ENCODE data around the gene NTN3. TPM values are rescaled to one million over a fixed set of nuclear protein-coding genes. Genes with fewer than 3 reads are reported as not detected.

NTN3 gene
- total and polyA plus RNA-seq, 2 of the 8 experiments (the other 6 are each of a cell fraction or from before 2014, with no cell fraction given) = 0.30 to 0.34 TPM

- DNase-seq (ENCODE audit: low read depth in 1 of 2, low spot score in 2 of 2) = no peak
- TF ChIP-seq SUZ12 (IDR thresholded peaks at IDR 0.05; ENCODE audit: low read length) (no peak), CTBP2 (IDR thresholded peaks at IDR 0.05; ENCODE audit: borderline replicate concordance, insufficient read depth, insufficient read length, low read length) (no peak), KDM4A (IDR thresholded peaks at IDR 0.05; ENCODE audit: low read depth, low read length, severe bottlenecking) (no peak), SP4 (IDR thresholded peaks at IDR 0.05; ENCODE audit: low read length) (no peak), GABPA (IDR thresholded peaks at IDR 0.05; ENCODE audit: borderline replicate concordance, insufficient read depth, low read length) (no peak), RFX5 (IDR thresholded peaks at IDR 0.05; ENCODE audit: borderline replicate concordance, low read depth, low read length) (no peak), KDM5A (IDR thresholded peaks at IDR 0.05; ENCODE audit: low read length) (no peak), SIRT6 (IDR thresholded peaks at IDR 0.05; ENCODE audit: low read length) (no peak), ATF2 (IDR thresholded peaks at IDR 0.05; ENCODE audit: low read length) (no peak)
Observed at GRCh38 chr16:2496223-2497115, 25.4 kb downstream of the NTN3 start.

More at GRCh38 chr16:2496223-2497115, 25.4 kb downstream of the NTN3 start:
- Histone ChIP-seq H3K27me3 (replicated peaks in 1 of 4; ENCODE audit: control insufficient read depth in 3 of 4, extremely low read depth in 1 of 4, insufficient read depth in 3 of 4, low read length in 3 of 4) (no peaks in the 10 kb centered on the region; a peak in 1 of 7 replicates), H3K79me2 (ENCODE audit: control insufficient read depth in 1 of 2, insufficient read depth in 2 of 2, low read length in 2 of 2) (no peaks in the 10 kb centered on the region), H3K14ac (ENCODE audit: insufficient read length) (no peak overlapping the region), H3K4me3 (ENCODE audit: extremely low read depth in 1 of 4, insufficient read depth in 2 of 4, low read depth in 3 of 4, low read length in 4 of 4) (no peak overlapping the region), H3K36me3 (ENCODE audit: control insufficient read depth in 2 of 4, insufficient read depth in 4 of 4, low read length in 3 of 4) (peaks cover 0 to 15% (median 4%) of the 10 kb centered on the region in 4 experiments; a peak in 4 of 8 replicates), H2BK120ac (replicated peaks; ENCODE audit: low read depth, low read length) (no peak overlapping the region), H2AFZ (ENCODE audit: low read length) (no peak overlapping the region), H2BK15ac (ENCODE audit: low read length) (no peak overlapping the region), H4K20me1 (replicated peaks in 1 of 2; ENCODE audit: control insufficient read depth in 1 of 2, insufficient read depth in 2 of 2, low read length in 2 of 2) (peaks cover 2 to 6% of the 10 kb centered on the region in 2 experiments), H3K4ac (replicated peaks; ENCODE audit: insufficient read length, low read depth, low read length) (no peak overlapping the region), H3K23me2 (ENCODE audit: low read depth, low read length) (no peaks in the 10 kb centered on the region), H4K8ac (ENCODE audit: extremely low read depth, insufficient read depth, low read length) (no peak overlapping the region), H2BK12ac (ENCODE audit: low read depth, low read length) (no peak overlapping the region; the same call in 1 of the 2 replicates), H3K4me1 (replicated peaks in 1 of 4; ENCODE audit: control insufficient read depth in 3 of 4, insufficient read depth in 4 of 4, low read length in 3 of 4) (peaks cover 0 to 6% (median 2%) of the 10 kb centered on the region in 4 experiments; a peak in 4 of 7 replicates), H3K9ac (replicated peaks in 1 of 4; ENCODE audit: extremely low read depth in 1 of 4, low read depth in 3 of 4, low read length in 3 of 4) (no peak overlapping the region), H4K91ac (replicated peaks; ENCODE audit: insufficient read length, low read length) (no peak overlapping the region), H2BK5ac (ENCODE audit: low read depth, low read length) (no peak overlapping the region; the same call in 1 of the 2 replicates), H3K79me1 (ENCODE audit: low read depth, low read length) (no peaks in the 10 kb centered on the region; the same call in 1 of the 2 replicates), H2BK20ac (ENCODE audit: low read length) (no peak overlapping the region), H2AK5ac (ENCODE audit: low read depth, low read length) (no peak overlapping the region), H4K5ac (ENCODE audit: insufficient read length, low read depth, low read length) (no peak overlapping the region), H3K23ac (ENCODE audit: insufficient read length) (no peak overlapping the region), H3K56ac (replicated peaks; ENCODE audit: insufficient read length, low read depth, low read length) (no peak overlapping the region), H3K18ac (ENCODE audit: extremely low read depth, low read length) (no peak overlapping the region), H3K4me2 (ENCODE audit: insufficient read depth in 1 of 2, low read depth in 2 of 2, low read length in 2 of 2) (no peak overlapping the region), H3K27ac (ENCODE audit: low read depth, low read length) (no peak overlapping the region), H3K9me3 (ENCODE audit: insufficient read depth in 2 of 2, low read depth in 1 of 2, low read length in 1 of 2) (no peaks in the 10 kb centered on the region)
- ChIA-PET CTCF (ENCODE audit: partially characterized antibody) (interaction anchor here (0.8 to 1.4 kb wide), 6 partner anchors 10 to 251 kb away, joined by 3 to 4 read pairs (median 4); partner anchors contain the start of gene TEDC2), POLR2A (ENCODE audit: partially characterized antibody) (interaction anchor here (1.5 to 2.1 kb wide), 3 partner anchors 14 to 274 kb away, joined by 3 to 5 read pairs (median 4); partner anchors contain the start of gene ATP6V0C)
- 95% methylated on average over 56 of the region's 62 CpGs; no CpG with 5 or more reads in 1 of the 2 experiments for WGBS, 2 experiments (ENCODE audit: extremely low coverage in 1 of 2, insufficient coverage in 1 of 2, insufficient read length in 1 of 2, insufficient replicate concordance in 2 of 2, low coverage in 1 of 2, low lambda C conversion rate in 2 of 2, missing lambda C conversion rate in 1 of 2)
- FAIRE-seq = no peak
